ENCODE results near the gene EHD2. TPM values are rescaled to one million over a fixed set of nuclear protein-coding genes. Genes with fewer than 3 reads are reported as not detected.
A peak's percentile ranks its signal among the peaks of the same experiment; 100 is the strongest.
"Not testable (repeated sequence)": the region's sequence is repeated elsewhere in the genome, so short reads cannot be mapped to it uniquely, and the experiment has no call there.

EHD2 gene
- total RNA-seq, 1 experiment from 2014 or later, result 2.9 TPM

GRCh38 chr19:47741544-47742140 is 28.4 kb downstream of the EHD2 start:
- BruUV-seq (replicated peaks), result no TSS peak
- no peak for DNase-seq (ENCODE audit: low spot score)
- ChIA-PET CTCF (interaction anchor here (0.6 to 0.7 kb wide), 2 partner anchors 29 to 33 kb away, joined by 3 read pairs; partner anchors contain the start of gene EHD2), POLR2A (ENCODE audit: low non-redundant PET) (no interaction called here)
- H3K9me3 ChIP-seq (ENCODE audit: low read depth, low read length, poor library complexity, severe bottlenecking), result no peaks in the 10 kb centered on the region
- intact Hi-C loops (cut with micrococcal nuclease; ENCODE audit: unreplicated experiment), result no loop called here
- no peak overlapping the region for H3K4me3 ChIP-seq (ENCODE audit: low read depth, low read length, poor library complexity, severe bottlenecking)
- H3K27ac ChIP-seq (ENCODE audit: low read depth, low read length, poor library complexity, severe bottlenecking), result no peak overlapping the region
- peaks cover 2% of the 10 kb centered on the region for H3K36me3 ChIP-seq (ENCODE audit: insufficient read depth, low read length, poor library complexity, severe bottlenecking)
- TF ChIP-seq CTCF (conservative IDR thresholded peaks at IDR 0.05; ENCODE audit: low read depth, low read length) (no peak), EZH2 (IDR thresholded peaks at IDR 0.05; ENCODE audit: borderline replicate concordance, low read depth, low read length, poor library complexity, severe bottlenecking) (no peak)
- H3K4me1 ChIP-seq (ENCODE audit: insufficient read depth, low read length, poor library complexity, severe bottlenecking), result peaks cover 14% of the 10 kb centered on the region
- no peaks in the 10 kb centered on the region for H3K27me3 ChIP-seq (replicated peaks; ENCODE audit: insufficient read depth, low read depth, low read length, poor library complexity)

DNA sequence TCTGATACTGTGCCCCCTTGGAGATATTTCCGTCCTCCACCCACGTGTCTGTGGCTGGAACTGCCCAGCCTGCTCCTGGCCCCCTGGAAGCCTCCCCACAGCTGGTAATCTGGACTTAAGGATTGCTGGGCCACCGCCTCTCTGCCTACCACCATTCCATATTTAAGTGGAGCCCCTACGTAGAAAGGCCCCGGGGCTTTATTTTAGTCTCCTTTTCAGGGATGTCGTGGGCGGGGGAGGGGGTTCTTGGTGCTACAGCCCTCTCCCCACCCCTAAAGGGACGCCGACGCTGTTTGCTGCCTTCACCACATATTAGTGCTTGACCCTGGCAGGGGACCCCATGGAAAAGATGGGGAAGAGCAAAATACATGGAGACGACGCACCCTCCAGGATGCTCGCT is 29.4 kb downstream of the EHD2 start:
- no peak for TF ChIP-seq CTCF (conservative IDR thresholded peaks at IDR 0.05; ENCODE audit: low read depth, low read length)
- TF ChIP-seq EZH2 (IDR thresholded peaks at IDR 0.05; ENCODE audit: borderline replicate concordance, low read depth, low read length, poor library complexity, severe bottlenecking), result no peak
- no TSS peak for BruUV-seq (replicated peaks)
- CTCF ChIA-PET, result interaction anchor here (0.6 to 2.0 kb wide), 5 partner anchors 19 to 318 kb away, joined by 3 to 17 read pairs (median 4); partner anchors contain the start of gene EHD2
- POLR2A ChIA-PET (ENCODE audit: low non-redundant PET), result interaction anchor here (0.5 kb wide), 2 partner anchors 24 to 612 kb away, joined by 3 to 8 read pairs; partner anchors contain the start of gene SAE1
- Histone ChIP-seq H3K36me3 (ENCODE audit: insufficient read depth, low read length, poor library complexity, severe bottlenecking) (peaks cover 12% of the 10 kb centered on the region), H3K4me1 (ENCODE audit: insufficient read depth, low read length, poor library complexity, severe bottlenecking) (peaks cover 14% of the 10 kb centered on the region), H3K4me3 (ENCODE audit: low read depth, low read length, poor library complexity, severe bottlenecking) (peak overlapping the region; percentile 49), H3K9me3 (ENCODE audit: low read depth, low read length, poor library complexity, severe bottlenecking) (no peaks in the 10 kb centered on the region), H3K27ac (ENCODE audit: low read depth, low read length, poor library complexity, severe bottlenecking) (peak overlapping the region; percentile 75), H3K27me3 (replicated peaks; ENCODE audit: insufficient read depth, low read depth, low read length, poor library complexity) (no peaks in the 10 kb centered on the region)
- intact Hi-C loops (cut with micrococcal nuclease; ENCODE audit: unreplicated experiment), result loop anchor here (1.0 kb wide), 1 partner anchor 29 kb away; the partner anchor contains the start of gene EHD2
- DNase-seq (ENCODE audit: low spot score), result no peak

GRCh38 chr19:47745010-47745901 is 32.0 kb downstream of the EHD2 start, which contains the start of gene NOP53:
Gene NOP53 (plus strand): TSS chr19:47745546. CDS start chr19:47745560, 14 bp downstream.
- ChIA-PET POLR2A (ENCODE audit: low non-redundant PET) (interaction anchor here (0.7 to 0.8 kb wide), 2 partner anchors 19 to 122 kb away, joined by 3 read pairs; no protein-coding TSS in a partner anchor), CTCF (interaction anchor here (0.6 kb wide), 1 partner anchor 50 kb away, joined by 4 read pairs; no protein-coding TSS in a partner anchor)
- peak; percentile 96 for DNase-seq (ENCODE audit: low spot score)
- Histone ChIP-seq H3K9me3 (ENCODE audit: low read depth, low read length, poor library complexity, severe bottlenecking) (no peaks in the 10 kb centered on the region), H3K27ac (ENCODE audit: low read depth, low read length, poor library complexity, severe bottlenecking) (peak within 1 kb of the TSS; percentile 95), H3K36me3 (ENCODE audit: insufficient read depth, low read length, poor library complexity, severe bottlenecking) (peaks cover 32% of the 10 kb centered on the region), H3K4me3 (ENCODE audit: low read depth, low read length, poor library complexity, severe bottlenecking) (peak within 1 kb of the TSS; percentile 79), H3K27me3 (replicated peaks; ENCODE audit: insufficient read depth, low read depth, low read length, poor library complexity) (no peaks in the 10 kb centered on the region), H3K4me1 (ENCODE audit: insufficient read depth, low read length, poor library complexity, severe bottlenecking) (peaks cover 14% of the 10 kb centered on the region)
- intact Hi-C loops (cut with micrococcal nuclease; ENCODE audit: unreplicated experiment), result no loop called here
- BruUV-seq (replicated peaks), result TSS peak; percentile 81
- TF ChIP-seq CTCF (conservative IDR thresholded peaks at IDR 0.05; ENCODE audit: low read depth, low read length), result no peak
- no peak for TF ChIP-seq EZH2 (IDR thresholded peaks at IDR 0.05; ENCODE audit: borderline replicate concordance, low read depth, low read length, poor library complexity, severe bottlenecking)

DNA sequence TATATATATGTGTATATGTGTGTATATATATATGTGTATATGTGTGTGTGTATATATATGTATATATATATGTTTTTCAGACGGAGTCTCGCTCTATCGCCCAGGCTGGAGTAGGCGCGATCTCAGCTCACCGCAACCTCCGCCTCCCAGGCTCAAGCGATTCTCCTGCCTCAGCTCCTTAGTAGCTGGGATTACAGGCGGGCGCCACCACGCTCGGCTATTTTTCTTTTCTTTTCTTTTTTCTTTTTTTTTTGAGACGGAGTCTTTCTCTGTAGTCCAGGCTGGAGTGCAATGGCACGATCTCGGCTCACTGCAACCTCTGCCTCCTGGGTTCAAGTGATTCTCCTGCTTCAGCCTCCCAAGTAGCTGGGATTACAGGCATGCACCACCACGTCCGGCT is 32.9 kb downstream of the EHD2 start:
- CTCF ChIA-PET, result not testable (repeated sequence)

More for the DNA sequence above, 32.9 kb downstream of the EHD2 start:
- TSS peak; percentile 76 for BruUV-seq (replicated peaks)
- H3K27me3 ChIP-seq (replicated peaks; ENCODE audit: insufficient read depth, low read depth, low read length, poor library complexity); DNase-seq (ENCODE audit: low spot score); H3K9me3 ChIP-seq (ENCODE audit: low read depth, low read length, poor library complexity, severe bottlenecking); POLR2A ChIA-PET (ENCODE audit: low non-redundant PET); intact Hi-C loops (cut with micrococcal nuclease; ENCODE audit: unreplicated experiment): not testable (repeated sequence)
- Histone ChIP-seq H3K4me3 (ENCODE audit: low read depth, low read length, poor library complexity, severe bottlenecking) (peak overlapping the region; percentile 79), H3K27ac (ENCODE audit: low read depth, low read length, poor library complexity, severe bottlenecking) (peak overlapping the region; percentile 95), H3K4me1 (ENCODE audit: insufficient read depth, low read length, poor library complexity, severe bottlenecking) (peaks cover 14% of the 10 kb centered on the region), H3K36me3 (ENCODE audit: insufficient read depth, low read length, poor library complexity, severe bottlenecking) (peaks cover 41% of the 10 kb centered on the region)

Data from A673 (cell line).